VCaP (cell line): ENCODE measurements around the gene ROBO3.

ENCODE experiments used
- H3K27ac ChIP-seq: fragments of 450-650 bp; 2 replicates; pipeline ENCODE4 v1.5.1; 2017
- TF ChIP-seq, protein P1 (sequence below): fragments of 450-650 bp; conservative IDR thresholded peaks from 2 replicates; pipeline ENCODE4 v1.5.1; 2017; ENCODE audit warnings: mild to moderate bottlenecking, moderate library complexity

Gene ROBO3, protein sequence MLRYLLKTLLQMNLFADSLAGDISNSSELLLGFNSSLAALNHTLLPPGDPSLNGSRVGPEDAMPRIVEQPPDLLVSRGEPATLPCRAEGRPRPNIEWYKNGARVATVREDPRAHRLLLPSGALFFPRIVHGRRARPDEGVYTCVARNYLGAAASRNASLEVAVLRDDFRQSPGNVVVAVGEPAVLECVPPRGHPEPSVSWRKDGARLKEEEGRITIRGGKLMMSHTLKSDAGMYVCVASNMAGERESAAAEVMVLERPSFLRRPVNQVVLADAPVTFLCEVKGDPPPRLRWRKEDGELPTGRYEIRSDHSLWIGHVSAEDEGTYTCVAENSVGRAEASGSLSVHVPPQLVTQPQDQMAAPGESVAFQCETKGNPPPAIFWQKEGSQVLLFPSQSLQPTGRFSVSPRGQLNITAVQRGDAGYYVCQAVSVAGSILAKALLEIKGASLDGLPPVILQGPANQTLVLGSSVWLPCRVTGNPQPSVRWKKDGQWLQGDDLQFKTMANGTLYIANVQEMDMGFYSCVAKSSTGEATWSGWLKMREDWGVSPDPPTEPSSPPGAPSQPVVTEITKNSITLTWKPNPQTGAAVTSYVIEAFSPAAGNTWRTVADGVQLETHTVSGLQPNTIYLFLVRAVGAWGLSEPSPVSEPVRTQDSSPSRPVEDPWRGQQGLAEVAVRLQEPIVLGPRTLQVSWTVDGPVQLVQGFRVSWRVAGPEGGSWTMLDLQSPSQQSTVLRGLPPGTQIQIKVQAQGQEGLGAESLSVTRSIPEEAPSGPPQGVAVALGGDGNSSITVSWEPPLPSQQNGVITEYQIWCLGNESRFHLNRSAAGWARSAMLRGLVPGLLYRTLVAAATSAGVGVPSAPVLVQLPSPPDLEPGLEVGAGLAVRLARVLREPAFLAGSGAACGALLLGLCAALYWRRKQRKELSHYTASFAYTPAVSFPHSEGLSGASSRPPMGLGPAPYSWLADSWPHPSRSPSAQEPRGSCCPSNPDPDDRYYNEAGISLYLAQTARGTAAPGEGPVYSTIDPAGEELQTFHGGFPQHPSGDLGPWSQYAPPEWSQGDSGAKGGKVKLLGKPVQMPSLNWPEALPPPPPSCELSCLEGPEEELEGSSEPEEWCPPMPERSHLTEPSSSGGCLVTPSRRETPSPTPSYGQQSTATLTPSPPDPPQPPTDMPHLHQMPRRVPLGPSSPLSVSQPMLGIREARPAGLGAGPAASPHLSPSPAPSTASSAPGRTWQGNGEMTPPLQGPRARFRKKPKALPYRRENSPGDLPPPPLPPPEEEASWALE (N-terminal part only)

GRCh38 chr11:124865181-124865901 lies at the start of gene ROBO3:
Gene ROBO3 (plus strand): TSS chr11:124865432. CDS start chr11:124865578, 146 bp downstream.
- TF ChIP-seq, protein P1, sequence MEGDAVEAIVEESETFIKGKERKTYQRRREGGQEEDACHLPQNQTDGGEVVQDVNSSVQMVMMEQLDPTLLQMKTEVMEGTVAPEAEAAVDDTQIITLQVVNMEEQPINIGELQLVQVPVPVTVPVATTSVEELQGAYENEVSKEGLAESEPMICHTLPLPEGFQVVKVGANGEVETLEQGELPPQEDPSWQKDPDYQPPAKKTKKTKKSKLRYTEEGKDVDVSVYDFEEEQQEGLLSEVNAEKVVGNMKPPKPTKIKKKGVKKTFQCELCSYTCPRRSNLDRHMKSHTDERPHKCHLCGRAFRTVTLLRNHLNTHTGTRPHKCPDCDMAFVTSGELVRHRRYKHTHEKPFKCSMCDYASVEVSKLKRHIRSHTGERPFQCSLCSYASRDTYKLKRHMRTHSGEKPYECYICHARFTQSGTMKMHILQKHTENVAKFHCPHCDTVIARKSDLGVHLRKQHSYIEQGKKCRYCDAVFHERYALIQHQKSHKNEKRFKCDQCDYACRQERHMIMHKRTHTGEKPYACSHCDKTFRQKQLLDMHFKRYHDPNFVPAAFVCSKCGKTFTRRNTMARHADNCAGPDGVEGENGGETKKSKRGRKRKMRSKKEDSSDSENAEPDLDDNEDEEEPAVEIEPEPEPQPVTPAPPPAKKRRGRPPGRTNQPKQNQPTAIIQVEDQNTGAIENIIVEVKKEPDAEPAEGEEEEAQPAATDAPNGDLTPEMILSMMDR: no peak
- H3K27ac ChIP-seq: no peak within 1 kb of the TSS

GRCh38 chr11:124817036-124817435 lies 48.2 kb upstream of the ROBO3 start:
- H3K27ac ChIP-seq: no peak overlapping the region
- TF ChIP-seq, protein P1: no peak

DNA sequence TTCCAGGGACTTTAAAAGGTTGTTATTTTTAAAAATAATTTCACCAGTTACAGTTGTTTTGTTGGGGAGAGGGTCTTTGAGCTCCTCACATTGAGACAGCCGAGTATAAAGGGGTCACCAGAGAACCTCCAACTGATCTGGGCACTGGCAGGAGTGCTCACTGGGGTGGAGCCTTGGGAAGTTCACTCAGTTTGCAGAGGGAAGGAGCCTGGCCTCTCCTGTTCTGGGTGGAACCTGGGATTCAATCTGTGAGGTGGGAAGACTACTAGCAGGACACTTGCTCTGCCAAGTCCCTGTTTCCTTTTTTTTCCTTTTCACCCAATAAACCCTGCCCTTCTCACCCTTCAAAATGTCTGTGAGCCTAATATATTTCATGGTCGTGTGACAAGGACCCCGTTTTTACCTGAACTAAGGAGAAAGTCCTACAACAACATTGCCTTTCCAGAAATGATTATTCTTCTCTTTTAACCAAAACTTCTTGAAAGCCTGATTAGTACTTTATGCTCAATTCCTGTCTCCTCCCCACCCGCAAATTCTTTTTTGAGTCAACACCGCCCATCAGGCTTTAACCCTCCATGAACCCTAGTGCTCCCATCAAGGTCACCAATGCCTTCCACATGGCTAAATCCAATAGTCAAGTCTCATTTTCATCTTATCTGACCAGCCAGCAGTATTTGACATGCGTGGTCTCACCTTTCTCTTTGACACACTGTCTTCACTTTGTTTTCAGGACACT lies 43.1 kb upstream of the ROBO3 start:
- TF ChIP-seq, protein P1: no peak
- no peak overlapping the region for H3K27ac ChIP-seq

DNA sequence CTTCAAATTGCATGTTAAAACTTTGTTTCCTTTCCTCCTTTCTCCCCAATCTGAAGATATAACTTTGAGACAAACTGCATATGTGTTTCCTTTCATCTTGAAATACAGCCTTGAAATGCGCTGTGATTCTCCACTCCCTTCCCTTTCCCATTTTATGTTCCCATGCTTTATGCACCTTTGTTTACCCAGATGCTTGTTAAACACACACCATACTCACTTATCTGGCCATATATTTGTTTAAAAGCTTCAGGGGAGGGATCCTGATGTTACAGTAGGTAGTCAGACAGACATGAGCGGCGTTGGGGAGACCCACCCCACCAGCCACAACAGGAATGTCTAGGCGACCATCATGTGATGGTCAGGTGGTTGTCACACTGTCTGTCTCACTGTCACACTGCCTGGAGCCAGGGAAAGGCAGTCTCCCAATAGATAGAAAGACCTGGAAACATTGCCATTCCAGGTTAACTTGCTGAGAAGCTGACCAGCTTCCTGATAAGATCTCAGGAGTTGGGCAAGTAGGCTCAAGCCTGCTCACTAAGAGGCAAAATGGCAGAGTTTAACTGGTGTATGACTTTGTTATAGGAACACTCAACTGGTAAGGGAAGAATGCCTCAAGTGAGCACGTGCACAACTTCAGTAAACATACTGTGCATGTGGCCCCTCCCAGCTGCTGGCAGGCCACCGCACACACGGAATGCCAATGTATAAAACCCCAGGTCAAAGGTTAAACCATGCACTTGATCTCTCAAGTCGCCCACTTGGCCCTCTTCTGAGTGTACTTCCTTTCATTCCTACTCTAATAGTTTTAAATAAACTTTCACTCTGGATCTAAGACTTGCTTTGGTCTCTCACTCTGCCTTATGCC lies 41.5 kb upstream of the ROBO3 start:
- TF ChIP-seq, protein P1: no peak

GRCh38 chr11:124825876-124826275 lies 39.4 kb upstream of the ROBO3 start:
- H3K27ac ChIP-seq: no peak overlapping the region
- TF ChIP-seq, protein P1: no peak

More for the DNA sequence above, 41.5 kb upstream of the ROBO3 start:
- H3K27ac ChIP-seq: peak overlapping the region; percentile 73

GRCh38 chr11:124829986-124830385 lies 35.2 kb upstream of the ROBO3 start:
- TF ChIP-seq, protein P1: no peak
- no peak overlapping the region for H3K27ac ChIP-seq
